ENCODE results near the gene CSTF1.

Gene CSTF1

GRCh38 chr20:56454754-56455153, 62.3 kb downstream of the CSTF1 start:
- DNase-seq (ENCODE audit: low read depth in 2 of 2): no peak

Data from stimulated activated CD8-positive, alpha-beta memory T cell treated with anti-CD3 and anti-CD28 coated beads, Interleukin-15, amount 100 ng/mL, for 4 hours (primary cell).